ENCODE results near the gene CLDN22. TPM values are rescaled to one million over a fixed set of nuclear protein-coding genes. Genes with fewer than 3 reads are reported as not detected.

CLDN22 gene
- total RNA-seq, 3 donors from 2014 or later: not detected

DNA sequence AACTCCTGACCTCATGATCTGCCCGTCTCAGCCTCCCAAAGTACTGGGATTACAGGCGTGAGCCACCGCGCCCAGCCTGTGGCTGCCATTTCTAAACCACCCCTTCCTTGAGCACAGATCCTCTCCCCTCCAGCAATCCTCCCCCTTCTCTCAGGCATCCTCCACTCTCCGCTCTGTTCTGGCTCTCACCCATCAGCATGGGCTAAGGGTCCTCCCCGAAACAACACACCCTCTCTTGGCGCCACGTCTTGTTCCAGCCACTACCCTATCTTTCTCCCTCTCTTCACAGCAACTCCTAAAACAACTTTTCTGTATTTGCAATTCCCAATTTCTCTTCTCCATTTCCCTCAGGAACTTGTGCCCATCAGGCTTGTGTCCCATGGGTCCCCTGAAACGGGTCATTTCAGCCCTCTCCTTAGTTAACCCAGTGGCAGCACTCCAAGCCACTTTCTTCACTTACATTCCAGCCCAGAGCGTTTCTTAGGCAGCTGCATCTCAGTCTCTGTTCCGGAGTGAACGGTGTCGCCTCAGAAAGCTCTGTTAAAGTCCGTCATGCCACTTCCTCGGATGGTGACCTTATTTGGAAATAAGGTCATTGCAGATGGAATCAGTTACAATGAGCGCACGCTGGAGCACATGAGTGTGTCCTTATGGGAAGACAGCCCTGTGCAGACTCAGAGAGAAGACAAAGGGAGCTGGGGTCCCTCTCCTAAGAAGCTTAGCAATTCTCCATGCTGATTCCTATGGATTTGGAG, 30.4 kb upstream of the CLDN22 start:
- no peaks in the 10 kb centered on the region for H3K9me3 ChIP-seq
- H3K36me3 ChIP-seq: no peaks in the 10 kb centered on the region
- no peaks in the 10 kb centered on the region for H3K27me3 ChIP-seq
- H3K4me3 ChIP-seq: no peak overlapping the region
- no peak overlapping the region for H3K27ac ChIP-seq
- no peaks in the 10 kb centered on the region for H3K4me1 ChIP-seq
- DNase-seq (ENCODE audit: low spot score in 2 of 2): no peak
- intact Hi-C loops (cut with DNase I; ENCODE audit: low total_unique reads): no loop called here
- TF ChIP-seq POLR2AphosphoS5 (IDR thresholded peaks at IDR 0.05) (no peak), POLR2A (IDR thresholded peaks at IDR 0.05) (no peak)
- TF ChIP-seq, protein P1, sequence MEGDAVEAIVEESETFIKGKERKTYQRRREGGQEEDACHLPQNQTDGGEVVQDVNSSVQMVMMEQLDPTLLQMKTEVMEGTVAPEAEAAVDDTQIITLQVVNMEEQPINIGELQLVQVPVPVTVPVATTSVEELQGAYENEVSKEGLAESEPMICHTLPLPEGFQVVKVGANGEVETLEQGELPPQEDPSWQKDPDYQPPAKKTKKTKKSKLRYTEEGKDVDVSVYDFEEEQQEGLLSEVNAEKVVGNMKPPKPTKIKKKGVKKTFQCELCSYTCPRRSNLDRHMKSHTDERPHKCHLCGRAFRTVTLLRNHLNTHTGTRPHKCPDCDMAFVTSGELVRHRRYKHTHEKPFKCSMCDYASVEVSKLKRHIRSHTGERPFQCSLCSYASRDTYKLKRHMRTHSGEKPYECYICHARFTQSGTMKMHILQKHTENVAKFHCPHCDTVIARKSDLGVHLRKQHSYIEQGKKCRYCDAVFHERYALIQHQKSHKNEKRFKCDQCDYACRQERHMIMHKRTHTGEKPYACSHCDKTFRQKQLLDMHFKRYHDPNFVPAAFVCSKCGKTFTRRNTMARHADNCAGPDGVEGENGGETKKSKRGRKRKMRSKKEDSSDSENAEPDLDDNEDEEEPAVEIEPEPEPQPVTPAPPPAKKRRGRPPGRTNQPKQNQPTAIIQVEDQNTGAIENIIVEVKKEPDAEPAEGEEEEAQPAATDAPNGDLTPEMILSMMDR (IDR thresholded peaks at IDR 0.05): no peak

DNA sequence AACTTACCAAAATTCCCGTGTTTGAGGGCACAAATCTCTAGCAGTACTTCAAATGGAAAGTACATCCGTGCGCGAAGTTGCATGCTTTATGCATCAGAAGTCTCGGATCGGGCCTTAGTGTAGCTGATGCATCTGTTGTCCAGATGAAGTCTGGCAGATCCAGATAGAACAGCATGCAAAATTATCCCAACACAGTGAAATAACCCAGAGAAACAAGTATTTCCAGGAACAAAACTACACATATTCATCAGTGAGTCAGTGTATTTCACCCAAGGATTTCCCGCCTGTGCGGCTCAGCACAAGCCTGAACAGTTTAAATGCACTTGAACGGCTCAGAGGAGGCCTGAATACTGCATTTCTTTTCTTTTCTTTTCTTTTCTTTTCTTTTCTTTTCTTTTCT, 29.6 kb upstream of the CLDN22 start:
- Histone ChIP-seq H3K9me3 (no peaks in the 10 kb centered on the region), H3K36me3 (no peaks in the 10 kb centered on the region), H3K4me3 (no peak overlapping the region), H3K27ac (no peak overlapping the region), H3K27me3 (no peaks in the 10 kb centered on the region), H3K4me1 (no peaks in the 10 kb centered on the region)
- TF ChIP-seq POLR2A (IDR thresholded peaks at IDR 0.05): no peak
- TF ChIP-seq, protein P1 (IDR thresholded peaks at IDR 0.05): no peak
- no peak for TF ChIP-seq POLR2AphosphoS5 (IDR thresholded peaks at IDR 0.05)
- intact Hi-C loops (cut with DNase I; ENCODE audit: low total_unique reads): no loop called here
- no peak for DNase-seq (ENCODE audit: low spot score in 2 of 2)

- no peaks in the 10 kb centered on the region for H3K4me1 ChIP-seq
- H3K9me3 ChIP-seq: no peaks in the 10 kb centered on the region
- H3K36me3 ChIP-seq: no peaks in the 10 kb centered on the region
- no peak overlapping the region for H3K4me3 ChIP-seq
- no peaks in the 10 kb centered on the region for H3K27me3 ChIP-seq
- no peak overlapping the region for H3K27ac ChIP-seq
- DNase-seq (ENCODE audit: low spot score in 2 of 2): no peak
- intact Hi-C loops (cut with DNase I; ENCODE audit: low total_unique reads): no loop called here
- TF ChIP-seq POLR2AphosphoS5 (IDR thresholded peaks at IDR 0.05) (no peak), POLR2A (IDR thresholded peaks at IDR 0.05) (no peak)
- TF ChIP-seq, protein P1 (IDR thresholded peaks at IDR 0.05): no peak
Measured at GRCh38 chr4:183348706-183349659, 28.9 kb upstream of the CLDN22 start.

- Histone ChIP-seq H3K4me3 (no peak overlapping the region), H3K9me3 (no peaks in the 10 kb centered on the region), H3K4me1 (no peaks in the 10 kb centered on the region), H3K27me3 (no peaks in the 10 kb centered on the region), H3K36me3 (no peaks in the 10 kb centered on the region), H3K27ac (no peak overlapping the region)
- TF ChIP-seq, protein P1 (IDR thresholded peaks at IDR 0.05): no peak
- intact Hi-C loops (cut with DNase I; ENCODE audit: low total_unique reads): no loop called here
- no peak for DNase-seq (ENCODE audit: low spot score in 2 of 2)
Measured at GRCh38 chr4:183348136-183348535, 28.1 kb upstream of the CLDN22 start.

- no peak for TF ChIP-seq POLR2A (IDR thresholded peaks at IDR 0.05)
- no peak for TF ChIP-seq POLR2AphosphoS5 (IDR thresholded peaks at IDR 0.05)
- TF ChIP-seq, protein P1 (IDR thresholded peaks at IDR 0.05): no peak
- H3K9me3 ChIP-seq: no peaks in the 10 kb centered on the region
- intact Hi-C loops (cut with DNase I; ENCODE audit: low total_unique reads): no loop called here
- H3K4me1 ChIP-seq: no peaks in the 10 kb centered on the region
- no peaks in the 10 kb centered on the region for H3K27me3 ChIP-seq
- no peak for DNase-seq (ENCODE audit: low spot score in 2 of 2)
- H3K4me3 ChIP-seq: no peak overlapping the region
- H3K36me3 ChIP-seq: no peaks in the 10 kb centered on the region
- H3K27ac ChIP-seq: no peak overlapping the region
Measured at GRCh38 chr4:183347566-183347965, 27.5 kb upstream of the CLDN22 start.

All from breast epithelium (tissue), 4 donors.